22Rv1 (cell line): ENCODE measurements around the gene TMEM217.

ENCODE experiments used
- CTCF ChIP-seq: fragments of 450-650 bp; IDR thresholded peaks from 2 replicates; pipeline ENCODE4 v1.5.1; 2017; ENCODE audit warnings: mild to moderate bottlenecking
- ZFX ChIP-seq: fragments of 450-650 bp; IDR thresholded peaks from 2 replicates; pipeline ENCODE4 v1.6.1; 2017; ENCODE audit warnings: antibody characterized with exemption, borderline replicate concordance

GRCh38 chr6:37162740-37163139 lies 95.2 kb downstream of the TMEM217 start:
- TF ChIP-seq CTCF (no peak), ZFX (no peak)
